G401 (cell line): Measurements from ENCODE around the gene MAP4K5. TPM values are rescaled to one million over a fixed set of nuclear protein-coding genes. Genes with fewer than 3 reads are reported as not detected.

Experiments used
- DNase-seq: peaks from one replicate; pipeline ENCODE4 v3.0.0-alpha.2; 2015; ENCODE audit warnings: low spot score
- in situ Hi-C: cut with HindIII; loops from 2 replicates; pipeline ENCODE4 v1.10.0; 2016; ENCODE audit warnings: low sequenced_read_pairs, mixed read lengths
- total RNA-seq: library from RNA; depleted of rRNA; stranded (reverse); fragments of >200 nt; shearing (Covaris generic); gene quantifications from 2 replicates; pipeline ENCODE4 v1.2.3, GENCODE V29; 2014; rRNA removed

Gene MAP4K5
- total RNA-seq, 1 experiment from 2014 or later: 57.1 TPM

- no peak for DNase-seq
- in situ Hi-C loops: no loop called here
Measured at GRCh38 chr14:50381823-50382287, 150.5 kb downstream of the MAP4K5 start.

- in situ Hi-C loops: no loop called here
- no peak for DNase-seq
Measured at GRCh38 chr14:50381008-50381407, 151.4 kb downstream of the MAP4K5 start.

- DNase-seq: no peak
- in situ Hi-C loops: no loop called here
Measured at GRCh38 chr14:50380455-50380854, 151.9 kb downstream of the MAP4K5 start.

GRCh38 chr14:50379563-50379962, 152.8 kb downstream of the MAP4K5 start:
- DNase-seq: no peak
- in situ Hi-C loops: no loop called here

GRCh38 chr14:50377550-50378085, 154.8 kb downstream of the MAP4K5 start:
- DNase-seq: no peak
- in situ Hi-C loops: no loop called here

- no peak for DNase-seq
- in situ Hi-C loops: no loop called here
Measured at GRCh38 chr14:50375760-50376159, 156.6 kb downstream of the MAP4K5 start.

GRCh38 chr14:50373959-50374358, 158.4 kb downstream of the MAP4K5 start:
- in situ Hi-C loops: no loop called here

GRCh38 chr14:50371546-50371945, 160.8 kb downstream of the MAP4K5 start:
- in situ Hi-C loops: no loop called here

More at GRCh38 chr14:50373959-50374358, 158.4 kb downstream of the MAP4K5 start:
- no peak for DNase-seq

More at GRCh38 chr14:50371546-50371945, 160.8 kb downstream of the MAP4K5 start:
- no peak for DNase-seq

Other genes starting within 250 kb of the MAP4K5 start
- 23.0 and 31.6 TPM in 2 replicates for gene L2HGDH, start 220.3 kb downstream of the MAP4K5 start, total RNA-seq
- gene DMAC2L, start 220.2 kb downstream of the MAP4K5 start, total RNA-seq: 8.8 and 31.0 TPM in 2 replicates
- 0.27 and 0.80 TPM in 2 replicates for gene CDKL1, start 135.7 kb downstream of the MAP4K5 start, total RNA-seq
- 2.8 TPM in 1 of 2 replicates, not detected in the other for gene ATL1, start 27.6 kb upstream of the MAP4K5 start, total RNA-seq
- 28.8 and 29.8 TPM in 2 replicates for gene SAV1, start 135.7 kb upstream of the MAP4K5 start, total RNA-seq